CD14-positive monocyte (primary cell): Measurements from ENCODE around the gene RAG2. TPM values are rescaled to one million over a fixed set of nuclear protein-coding genes. Genes with fewer than 3 reads are reported as not detected.

Source experiments
- DNase-seq, 3 donors: peaks; one replicate each; pipeline ENCODE4 v3.0.0-alpha.2; 2011 to 2022
- H2AFZ ChIP-seq: 2 replicates; pipeline ENCODE4 v1.6.0; 2012; ENCODE audit warnings: mild to moderate bottlenecking, low read depth, low read length, inconsistent platforms; ENCODE audit not compliant: insufficient read depth, poor library complexity, severe bottlenecking
- H3K27ac ChIP-seq, 2 donors: 1 replicate in 1 of 2; 2 replicates in 1 of 2; pipeline ENCODE4 v1.5.1; 2012 to 2013; ENCODE audit warnings: low read length in 2 of 2, control low read depth in 1 of 2, inconsistent platforms in 1 of 2, low read depth in 1 of 2, mild to moderate bottlenecking in 1 of 2
- H3K27me3 ChIP-seq, 2 donors: one replicate each; pipeline versions ENCODE4 v1.6.0 to v1.6.1; 2011 to 2013; ENCODE audit warnings: low read length in 2 of 2; ENCODE audit not compliant: control insufficient read depth in 2 of 2, insufficient read depth in 2 of 2
- H3K36me3 ChIP-seq, 2 donors: replicated peaks in 1 of 2; 1 replicate in 1 of 2; 2 replicates in 1 of 2; pipeline versions ENCODE4 v1.5.1 to v1.6.1; 2012 to 2013; ENCODE audit warnings: low read length in 2 of 2, control low read depth in 1 of 2, inconsistent platforms in 1 of 2, mild to moderate bottlenecking in 1 of 2; ENCODE audit not compliant: insufficient read depth in 2 of 2, control insufficient read depth in 1 of 2
- H3K4me1 ChIP-seq, 2 donors: 1 replicate in 1 of 2; 2 replicates in 1 of 2; pipeline versions ENCODE4 v1.5.1 to v1.6.1; 2012 to 2013; ENCODE audit warnings: low read length in 2 of 2, control low read depth in 1 of 2, inconsistent platforms in 1 of 2, mild to moderate bottlenecking in 1 of 2, moderate library complexity in 1 of 2; ENCODE audit not compliant: insufficient read depth in 2 of 2, control insufficient read depth in 1 of 2
- H3K4me2 ChIP-seq: replicated peaks from 2 replicates; pipeline ENCODE3; 2012; ENCODE audit warnings: low read length, moderate library complexity, mild to moderate bottlenecking; ENCODE audit not compliant: poor library complexity, severe bottlenecking; ENCODE audit errors: extremely low read depth
- H3K4me3 ChIP-seq, 3 experiments: fragments of 200-600 bp in 1 of 3; sonication (generic) in 1 of 3; replicated peaks in 1 of 3; 1 replicate in 2 of 3; 2 replicates in 1 of 3; pipeline ENCODE4 v1.5.1; 2011 to 2013; ENCODE audit warnings: low read length in 3 of 3, mild to moderate bottlenecking in 3 of 3, control low read depth in 2 of 3, low read depth in 2 of 3, inconsistent platforms in 1 of 3, moderate library complexity in 1 of 3
- H3K79me2 ChIP-seq: 2 replicates; pipeline ENCODE4 v1.6.0; 2012; ENCODE audit warnings: mild to moderate bottlenecking, control low read depth, inconsistent platforms, low read length, moderate library complexity; ENCODE audit not compliant: insufficient read depth
- H3K9ac ChIP-seq: 2 replicates; pipeline ENCODE4 v1.6.0; 2017; ENCODE audit warnings: low read length, mild to moderate bottlenecking; ENCODE audit not compliant: insufficient read depth, poor library complexity, severe bottlenecking
- H3K9me3 ChIP-seq, 2 donors: replicated peaks in 1 of 2; 1 replicate in 1 of 2; 2 replicates in 1 of 2; pipeline versions ENCODE4 v1.5.1 to v1.6.1; 2012 to 2013; ENCODE audit warnings: low read length in 2 of 2, control low read depth in 1 of 2; ENCODE audit not compliant: control insufficient read depth in 1 of 2, insufficient read depth in 1 of 2
- H4K20me1 ChIP-seq: 2 replicates; pipeline ENCODE4 v1.6.0; 2012; ENCODE audit warnings: mild to moderate bottlenecking, low read length, control low read depth, moderate library complexity; ENCODE audit not compliant: insufficient read depth
- H3K27ac Mint-ChIP-seq, 7 donors: one replicate each; pipeline ENCODE4 v1.8.0; 2020; ENCODE audit warnings: mild to moderate bottlenecking in 7 of 7, mixed read lengths in 7 of 7, moderate library complexity in 6 of 7, inconsistent platforms in 2 of 7
- H3K27me3 Mint-ChIP-seq, 3 donors: one replicate each; pipeline ENCODE4 v1.8.0; 2021 to 2022; ENCODE audit warnings: low read depth in 3 of 3, mild to moderate bottlenecking in 3 of 3, mixed read lengths in 3 of 3, moderate library complexity in 3 of 3, inconsistent platforms in 1 of 3
- H3K36me3 Mint-ChIP-seq, 2 donors: one replicate each; pipeline ENCODE4 v1.8.0; 2020; ENCODE audit warnings: mixed read lengths in 2 of 2, inconsistent platforms in 1 of 2, mild to moderate bottlenecking in 1 of 2
- H3K4me1 Mint-ChIP-seq: one replicate; pipeline ENCODE4 v1.8.0; 2020; ENCODE audit warnings: mild to moderate bottlenecking, mixed read lengths
- H3K4me3 Mint-ChIP-seq, 2 donors: one replicate each; pipeline ENCODE4 v1.8.0; 2020; ENCODE audit warnings: mild to moderate bottlenecking in 2 of 2, mixed read lengths in 2 of 2, moderate library complexity in 1 of 2
- H3K9me3 Mint-ChIP-seq, 7 donors: one replicate each; pipeline ENCODE4 v1.8.0; 2020 to 2022; ENCODE audit warnings: mixed read lengths in 7 of 7, mild to moderate bottlenecking in 6 of 7, moderate library complexity in 6 of 7, inconsistent platforms in 2 of 7
- CTCF ChIP-seq: fragments of 200-600 bp; IDR thresholded peaks from one replicate; pipeline ENCODE4 v1.8.0; 2022; ENCODE audit warnings: antibody characterized with exemption, mild to moderate bottlenecking
- WGBS: methylation state at CpG from one replicate; pipeline ENCODE4 v1.1.5; 2013; ENCODE audit warnings: missing lambda C conversion rate; ENCODE audit not compliant: insufficient coverage; 5-methylcytosine and 5-hydroxymethylcytosine counted together
- intact Hi-C, 2 donors: fragments of 100-400 bp; cut with micrococcal nuclease; formaldehyde crosslinking; loops; one replicate each; pipeline versions ENCODE4 v1.15.0 to v1.15.1; 2023
- polyA plus RNA-seq, 3 donors: library from polyadenylated mRNA; depleted of rRNA in 1 of 3; unstranded in 2 of 3; stranded (reverse) in 1 of 3; fragments of 300-500 nt in 2 of 3; fragments of >200 nt in 1 of 3; fragmentation: Illumina TruSeq in 2 of 3; gene quantifications; 1 replicate in 2 of 3; 2 replicates in 1 of 3; pipeline ENCODE4 v1.2.3, GENCODE V29; 2012 to 2021

Gene RAG2
- polyA plus RNA-seq, 3 donors, result not detected

DNA sequence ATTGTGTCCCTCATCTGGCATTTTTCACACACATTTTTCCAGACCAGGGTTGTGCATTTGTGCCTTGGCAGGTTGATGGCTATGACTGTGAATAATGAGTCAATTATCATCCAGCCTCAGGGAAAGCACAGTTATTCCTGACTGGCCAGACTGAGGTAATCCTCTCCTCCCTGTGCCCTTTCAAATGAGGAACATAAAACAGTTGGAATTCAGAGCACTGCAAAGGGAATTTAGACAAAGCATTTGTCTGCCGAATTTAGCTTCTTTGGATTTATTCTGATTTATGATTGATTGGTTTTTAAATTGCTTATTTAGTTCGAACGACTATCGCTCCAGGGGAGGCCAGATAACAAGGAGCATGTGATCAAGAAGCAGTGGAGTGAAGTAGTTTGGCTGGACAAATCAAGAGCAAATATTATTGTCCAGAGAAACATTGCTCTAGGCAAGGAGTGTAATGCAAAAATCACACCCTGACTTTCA, 30.8 kb upstream of the RAG2 start:
- TF ChIP-seq CTCF, result no peak
- no peaks in the 10 kb centered on the region for H4K20me1 ChIP-seq
- H3K79me2 ChIP-seq, result no peaks in the 10 kb centered on the region
- H3K9me3 ChIP-seq, result no peaks in the 10 kb centered on the region
- H3K36me3 Mint-ChIP-seq, result no peaks in the 10 kb centered on the region
- no peaks in the 10 kb centered on the region for H3K36me3 ChIP-seq
- no peaks in the 10 kb centered on the region for H3K9me3 Mint-ChIP-seq
- peaks cover 6% of the 10 kb centered on the region for H3K4me1 Mint-ChIP-seq
- no peaks in the 10 kb centered on the region for H3K4me1 ChIP-seq
- no peak overlapping the region for H3K4me3 ChIP-seq
- no peak overlapping the region for H2AFZ ChIP-seq
- H3K27ac ChIP-seq, result no peak overlapping the region
- H3K9ac ChIP-seq, result no peak overlapping the region
- intact Hi-C loops, result no loop called here
- H3K27me3 Mint-ChIP-seq, result no peaks in the 10 kb centered on the region
- WGBS, result 97% methylated on average over 4 of the region's 4 CpGs
- H3K27me3 ChIP-seq, result no peaks in the 10 kb centered on the region
- H3K4me2 ChIP-seq, result no peak overlapping the region
- no peak overlapping the region for H3K4me3 Mint-ChIP-seq
- H3K27ac Mint-ChIP-seq, result no peak overlapping the region
- no peak for DNase-seq

DNA sequence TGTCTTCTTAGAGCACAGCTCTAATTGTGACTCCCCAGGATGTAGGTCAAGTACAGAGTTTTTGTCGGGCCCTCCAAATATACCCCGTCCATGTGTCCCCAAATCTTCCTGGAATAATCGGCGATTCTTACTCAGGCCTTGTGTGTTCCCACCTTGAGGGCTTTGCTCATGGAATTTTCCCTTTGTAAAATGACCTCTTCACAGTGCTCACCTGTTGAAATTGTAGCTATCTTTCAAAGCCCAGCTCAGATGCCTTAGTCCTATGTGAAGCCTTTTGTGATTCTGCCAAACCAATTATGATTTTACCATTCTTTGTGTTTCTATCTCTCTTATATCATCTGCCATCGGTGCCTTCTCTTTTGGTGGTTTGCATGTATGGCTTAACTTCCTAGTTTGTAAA, 30.1 kb upstream of the RAG2 start:
- Histone ChIP-seq H3K4me3 (no peak overlapping the region), H3K4me2 (no peak overlapping the region), H3K9ac (no peak overlapping the region), H3K4me1 (no peaks in the 10 kb centered on the region), H3K79me2 (no peaks in the 10 kb centered on the region), H3K9me3 (no peaks in the 10 kb centered on the region), H2AFZ (no peak overlapping the region), H3K27ac (no peak overlapping the region), H4K20me1 (no peaks in the 10 kb centered on the region), H3K27me3 (no peaks in the 10 kb centered on the region), H3K36me3 (no peaks in the 10 kb centered on the region)
- Mint-ChIP-seq H3K36me3 (no peaks in the 10 kb centered on the region), H3K9me3 (no peaks in the 10 kb centered on the region), H3K27ac (no peak overlapping the region), H3K4me3 (no peak overlapping the region), H3K4me1 (peaks cover 6% of the 10 kb centered on the region), H3K27me3 (no peaks in the 10 kb centered on the region)
- 100% methylated on average over 4 of the region's 5 CpGs for WGBS
- no peak for TF ChIP-seq CTCF
- intact Hi-C loops, result no loop called here
- DNase-seq, result no peak
